HCT116 (cell line): ENCODE results near the gene PIGM. TPM values are rescaled to one million over a fixed set of nuclear protein-coding genes. Genes with fewer than 3 reads are reported as not detected.

Experiments
- ATAC-seq: fragments of 200-7000 bp; cut with Tn5 transposase; 2 replicates; pipeline ENCODE4 v1.9.1; 2020; ENCODE audit warnings: mild to moderate bottlenecking, moderate library complexity
- BruUV-seq: library from RNA; stranded (reverse); fragments of 400-500 nt; replicated peaks from 2 replicates; lab custom pipeline; 2021; lab: Mats Ljungman, UMichigan
- CTCF ChIA-PET: fragments of 300-600 bp; sonication (Branson Sonifier 250); formaldehyde crosslinking; loops from one replicate; lab custom pipeline; 2021; ENCODE audit warnings: antibody characterized with exemption; lab: Charles Lee
- POLR2A ChIA-PET: fragments of 300-600, 350-600 bp; sonication (Branson Sonifier 250); formaldehyde crosslinking; loops from one replicate; lab custom pipeline; 2021; ENCODE audit warnings: antibody characterized with exemption; lab: Charles Lee
- RAD21 ChIA-PET, 2 experiments: fragments of 300-600 bp; sonication (Branson Sonifier 250); formaldehyde crosslinking; loops; one replicate each; lab custom pipeline; 2023; ENCODE audit warnings: low total read pairs in 2 of 2; ENCODE audit not compliant: uncharacterized antibody in 2 of 2, unreplicated experiment in 2 of 2, low non-redundant PET in 1 of 2; lab: Charles Lee
- DNase-seq: peaks from one replicate; pipeline ENCODE4 v3.0.0-alpha.2; 2010; ENCODE audit warnings: low read depth, low spot score
- H2AFZ ChIP-seq: fragments of 200-600 bp; shearing (Covaris generic), sonication (generic); 2 replicates; pipeline ENCODE4 v1.6.1; 2017; ENCODE audit warnings: low read depth, mixed run types, mixed read lengths, antibody characterized with exemption, low read length; ENCODE audit not compliant: poor library complexity, severe bottlenecking
- H3K27ac ChIP-seq: 2 replicates; pipeline ENCODE4 v1.5.1; 2012; ENCODE audit warnings: low read depth, low read length
- H3K27me3 ChIP-seq: fragments of 200-600 bp; sonication (generic); 2 replicates; pipeline ENCODE4 v1.6.1; 2016; ENCODE audit warnings: mixed run types, low read length, mixed read lengths; ENCODE audit not compliant: insufficient read depth
- H3K36me3 ChIP-seq, 2 experiments: fragments of 200-500 bp in 1 of 2; fragments of 200-600 bp in 1 of 2; sonication (Bioruptor generic) in 1 of 2; sonication (generic) in 1 of 2; 2 replicates each; pipeline versions ENCODE4 v1.5.1 to v1.6.1; 2014 to 2016; ENCODE audit warnings: low read length in 2 of 2, inconsistent platforms in 1 of 2, mixed read lengths in 1 of 2, mixed run types in 1 of 2; ENCODE audit not compliant: insufficient read depth in 2 of 2, control insufficient read depth in 1 of 2
- H3K4me1 ChIP-seq, 2 experiments: fragments of 200-600 bp in 1 of 2; sonication (generic) in 1 of 2; 2 replicates each; pipeline versions ENCODE4 v1.5.1 to v1.6.1; 2012 to 2017; ENCODE audit warnings: low read length in 2 of 2, inconsistent platforms in 1 of 2, mild to moderate bottlenecking in 1 of 2, mixed read lengths in 1 of 2, mixed run types in 1 of 2, moderate library complexity in 1 of 2; ENCODE audit not compliant: insufficient read depth in 2 of 2, control insufficient read depth in 1 of 2
- H3K4me2 ChIP-seq: fragments of 200-600 bp; sonication (generic); 2 replicates; pipeline ENCODE4 v1.6.1; 2017; ENCODE audit warnings: mixed run types, low read length, mixed read lengths
- H3K4me3 ChIP-seq, 2 experiments: fragments of 200-600 bp in 1 of 2; sonication (generic) in 1 of 2; replicated peaks in 1 of 2; 2 replicates each; pipeline ENCODE4 v1.5.1; 2011 to 2016; ENCODE audit warnings: low read length in 2 of 2, control low read depth in 1 of 2, low read depth in 1 of 2, mild to moderate bottlenecking in 1 of 2, mixed read lengths in 1 of 2, mixed run types in 1 of 2
- H3K79me2 ChIP-seq: fragments of 200-600 bp; sonication (generic); 2 replicates; pipeline ENCODE4 v1.6.1; 2017; ENCODE audit warnings: mild to moderate bottlenecking, mixed run types, low read length, moderate library complexity, mixed read lengths; ENCODE audit not compliant: insufficient read depth
- H3K9ac ChIP-seq: fragments of 200-600 bp; sonication (generic); 2 replicates; pipeline ENCODE4 v1.6.1; 2016; ENCODE audit warnings: low read length, mixed read lengths
- H3K9me2 ChIP-seq: fragments of 200-600 bp; sonication (generic), shearing (Covaris generic); 2 replicates; pipeline ENCODE4 v1.6.1; 2017; ENCODE audit warnings: mixed run types, mild to moderate bottlenecking, moderate library complexity; ENCODE audit not compliant: insufficient read depth
- H3K9me3 ChIP-seq, 2 experiments: fragments of 200-500 bp in 1 of 2; fragments of 200-600 bp in 1 of 2; sonication (Bioruptor generic) in 1 of 2; sonication (generic) in 1 of 2; 2 replicates each; pipeline ENCODE4 v1.6.1; 2014 to 2017; ENCODE audit warnings: low read length in 2 of 2, mixed read lengths in 2 of 2, inconsistent platforms in 1 of 2, low read depth in 1 of 2, mild to moderate bottlenecking in 1 of 2, mixed run types in 1 of 2, moderate library complexity in 1 of 2; ENCODE audit not compliant: control insufficient read depth in 1 of 2, insufficient read depth in 1 of 2
- H4K20me1 ChIP-seq: fragments of 200-600 bp; sonication (generic), shearing (Covaris generic); 2 replicates; pipeline ENCODE4 v1.6.1; 2017; ENCODE audit warnings: mixed run types, mild to moderate bottlenecking, moderate library complexity; ENCODE audit not compliant: insufficient read depth
- ATF3 ChIP-seq: IDR thresholded peaks from 2 replicates; pipeline ENCODE4 v1.6.1; 2012
- ELF1 ChIP-seq: IDR thresholded peaks from 2 replicates; pipeline ENCODE4 v1.6.1; 2012; ENCODE audit warnings: low read depth, borderline replicate concordance
- EZH2phosphoT487 ChIP-seq: fragments of 200-600 bp; IDR thresholded peaks from 2 replicates; pipeline ENCODE4 v1.6.1; 2018; ENCODE audit warnings: antibody characterized with exemption, borderline replicate concordance
- SIN3A ChIP-seq: IDR thresholded peaks from 2 replicates; pipeline ENCODE4 v1.6.1; 2012; ENCODE audit warnings: low read depth
- TCF7L2 ChIP-seq: IDR thresholded peaks from 2 replicates; pipeline ENCODE4 v1.7.0; 2011; ENCODE audit warnings: borderline replicate concordance, inconsistent platforms; ENCODE audit not compliant: insufficient read depth, insufficient read length; ENCODE audit errors: extremely low read depth
- ZNF274 ChIP-seq: fragments of 200-500 bp; sonication (Bioruptor generic); IDR thresholded peaks from 2 replicates; pipeline ENCODE4 v1.6.1; 2014; ENCODE audit warnings: mild to moderate bottlenecking, low read depth, low read length, inconsistent platforms
- intact Hi-C: fragments of 100-400 bp; cut with micrococcal nuclease; formaldehyde crosslinking; loops from 2 replicates; pipeline ENCODE4 v1.10.0; 2022
- total RNA-seq: library from RNA; stranded (reverse); gene quantifications from one replicate; pipeline ENCODE4 v1.2.1, GENCODE V29; 2021; ENCODE audit not compliant: unreplicated experiment

Gene PIGM
- total RNA-seq, 1 experiment from 2014 or later = 4.1 TPM

DNA sequence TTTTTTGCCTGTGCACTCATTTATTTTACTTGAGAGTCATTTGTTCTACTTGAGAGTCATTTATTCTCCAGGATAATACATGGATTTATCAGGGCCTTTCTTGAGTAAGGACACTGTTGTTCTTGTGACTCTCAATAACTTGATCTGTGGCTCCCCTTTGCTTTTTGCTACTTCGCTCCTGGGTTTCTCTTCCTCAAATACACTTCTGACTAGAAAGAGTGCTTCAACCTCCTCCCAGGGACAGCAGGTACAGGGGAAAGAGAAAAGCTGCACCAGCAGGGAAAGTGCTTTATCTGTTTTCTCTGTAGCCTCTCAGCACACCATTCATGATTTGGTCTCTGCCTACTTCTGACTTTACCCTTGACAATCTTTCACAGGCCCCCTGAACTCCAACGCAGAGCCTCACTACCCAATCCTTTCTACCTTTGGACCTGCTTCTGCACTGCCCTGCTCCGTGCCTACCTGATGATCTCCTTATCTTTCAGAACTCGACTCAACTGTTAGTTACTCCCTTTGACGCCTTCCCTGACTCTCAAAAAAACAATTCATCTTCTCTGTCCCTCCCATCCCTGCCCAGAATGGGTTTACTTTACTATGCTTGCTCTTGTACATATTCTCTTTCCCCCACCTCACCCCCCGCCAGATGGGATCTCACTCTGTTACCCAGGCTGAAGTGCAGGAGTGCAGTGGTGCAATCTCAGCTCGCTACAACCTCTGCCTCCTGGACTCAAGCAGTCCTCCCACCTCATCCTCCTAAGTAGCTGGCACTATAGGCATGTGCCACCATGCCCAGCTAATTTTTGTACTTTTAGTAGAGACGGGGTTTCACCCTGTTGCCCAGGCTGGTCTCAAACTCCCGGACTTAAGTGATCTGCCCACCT is 15.6 kb upstream of the PIGM start:
- no peaks in the 10 kb centered on the region for H4K20me1 ChIP-seq
- H3K36me3 ChIP-seq = no peaks in the 10 kb centered on the region
- H3K27ac ChIP-seq = no peak overlapping the region
- H3K4me2 ChIP-seq = peak overlapping the region; percentile 46
- H3K4me1 ChIP-seq = peaks cover 4 to 6% of the 10 kb centered on the region in 2 experiments; a peak in 3 of 4 replicates
- no peaks in the 10 kb centered on the region for H3K9me2 ChIP-seq
- no TSS peak for BruUV-seq
- no peaks in the 10 kb centered on the region for H3K9me3 ChIP-seq
- TF ChIP-seq EZH2phosphoT487 (no peak), ZNF274 (no peak), SIN3A (no peak), ATF3 (no peak), ELF1 (no peak), TCF7L2 (no peak)
- RAD21 ChIA-PET = interaction anchor here (1.0 to 1.8 kb wide), 3 partner anchors 31 to 329 kb away, joined by 3 to 5 read pairs (median 3); no protein-coding TSS in a partner anchor
- H3K27me3 ChIP-seq = peaks cover 20% of the 10 kb centered on the region
- no peak for DNase-seq
- no peaks in the 10 kb centered on the region for H3K79me2 ChIP-seq
- no peak overlapping the region for H3K4me3 ChIP-seq
- intact Hi-C loops = no loop called here
- peak overlapping the region; percentile 71 for H2AFZ ChIP-seq
- H3K9ac ChIP-seq = no peak overlapping the region
- POLR2A ChIA-PET = no interaction called here
- CTCF ChIA-PET = interaction anchor here (0.9 to 2.9 kb wide), 12 partner anchors 11 to 205 kb away, joined by 3 to 33 read pairs (median 7); partner anchors contain the start of genes IGSF8 and KCNJ9
- ATAC-seq = no peak
